H9 (cell line): ENCODE results near the gene CASP6. TPM values are rescaled to one million over a fixed set of nuclear protein-coding genes. Genes with fewer than 3 reads are reported as not detected.

Source experiments
- DNase-seq: peaks from one replicate; pipeline ENCODE4 v3.0.0-alpha.2; 2017
- H2AFZ ChIP-seq: one replicate; pipeline ENCODE4 v1.6.1; 2013; ENCODE audit warnings: mild to moderate bottlenecking, low read length, control low read depth, moderate library complexity
- H2AK5ac ChIP-seq: 2 replicates; pipeline ENCODE4 v1.6.1; 2013; ENCODE audit warnings: low read length, control low read depth, mixed read lengths; ENCODE audit not compliant: insufficient read length
- H2BK120ac ChIP-seq: one replicate; pipeline ENCODE4 v1.6.1; 2013; ENCODE audit warnings: low read depth, mild to moderate bottlenecking, low read length, control low read depth, inconsistent platforms; ENCODE audit not compliant: poor library complexity, severe bottlenecking
- H2BK12ac ChIP-seq: 2 replicates; pipeline ENCODE4 v1.6.1; 2013; ENCODE audit warnings: low read length, control low read depth, mixed read lengths, low read depth; ENCODE audit not compliant: insufficient read length
- H2BK15ac ChIP-seq: 2 replicates; pipeline ENCODE4 v1.6.1; 2013; ENCODE audit warnings: low read depth, low read length, control low read depth
- H2BK20ac ChIP-seq: one replicate; pipeline ENCODE4 v1.6.1; 2013; ENCODE audit warnings: low read depth, mild to moderate bottlenecking, low read length, control low read depth, inconsistent platforms; ENCODE audit not compliant: poor library complexity, severe bottlenecking
- H2BK5ac ChIP-seq: 2 replicates; pipeline ENCODE4 v1.6.1; 2013; ENCODE audit warnings: low read length, control low read depth, mixed read lengths; ENCODE audit not compliant: insufficient read length
- H3K14ac ChIP-seq: 2 replicates; pipeline ENCODE4 v1.6.1; 2013; ENCODE audit warnings: low read length, control low read depth; ENCODE audit not compliant: insufficient read depth
- H3K18ac ChIP-seq: 2 replicates; pipeline ENCODE4 v1.6.1; 2013; ENCODE audit warnings: low read depth, mild to moderate bottlenecking, mixed read lengths, low read length, control low read depth; ENCODE audit not compliant: insufficient read length
- H3K23ac ChIP-seq: 2 replicates; pipeline ENCODE4 v1.6.1; 2013; ENCODE audit warnings: low read length, control low read depth, mixed read lengths, low read depth; ENCODE audit not compliant: insufficient read length
- H3K23me2 ChIP-seq: 2 replicates; pipeline ENCODE4 v1.6.1; 2013; ENCODE audit warnings: low read depth, mild to moderate bottlenecking, mixed read lengths, low read length, control low read depth; ENCODE audit not compliant: insufficient read length, poor library complexity, severe bottlenecking
- H3K27ac ChIP-seq: 2 replicates; pipeline ENCODE4 v1.5.1; 2013; ENCODE audit warnings: low read length, control low read depth, mixed read lengths, low read depth; ENCODE audit not compliant: insufficient read length
- H3K27me3 ChIP-seq: 2 replicates; pipeline ENCODE4 v1.6.1; 2013; ENCODE audit warnings: low read length, control low read depth, inconsistent platforms; ENCODE audit not compliant: insufficient read depth
- H3K4ac ChIP-seq: 2 replicates; pipeline ENCODE4 v1.6.1; 2013; ENCODE audit warnings: low read depth, mild to moderate bottlenecking, control low read depth, inconsistent platforms, low read length, moderate library complexity
- H3K4me1 ChIP-seq: 2 replicates; pipeline ENCODE4 v1.6.1; 2013; ENCODE audit warnings: low read length, control low read depth, inconsistent platforms; ENCODE audit not compliant: insufficient read depth
- H3K4me2 ChIP-seq: 2 replicates; pipeline ENCODE4 v1.6.1; 2013; ENCODE audit warnings: low read length, control low read depth, mixed read lengths; ENCODE audit not compliant: insufficient read length, insufficient read depth
- H3K56ac ChIP-seq: 2 replicates; pipeline ENCODE4 v1.6.1; 2013; ENCODE audit warnings: low read depth, mild to moderate bottlenecking, mixed read lengths, low read length, control low read depth; ENCODE audit not compliant: insufficient read length
- H3K79me1 ChIP-seq: 2 replicates; pipeline ENCODE4 v1.6.1; 2013; ENCODE audit warnings: low read depth, mild to moderate bottlenecking, moderate library complexity, low read length, control low read depth, inconsistent platforms; ENCODE audit not compliant: insufficient read depth, poor library complexity, severe bottlenecking
- H3K79me2 ChIP-seq: 2 replicates; pipeline ENCODE4 v1.6.1; 2013; ENCODE audit warnings: low read length, control low read depth, inconsistent platforms; ENCODE audit not compliant: insufficient read depth
- H3K9ac ChIP-seq: 2 replicates; pipeline ENCODE4 v1.6.1; 2013; ENCODE audit warnings: low read length, control low read depth, mixed read lengths; ENCODE audit not compliant: insufficient read length; ENCODE audit errors: extremely low read depth
- H3K9me3 ChIP-seq: one replicate; pipeline ENCODE4 v1.6.1; 2013; ENCODE audit warnings: low read depth, low read length, inconsistent platforms; ENCODE audit not compliant: control insufficient read depth
- H3T11ph ChIP-seq: one replicate; pipeline ENCODE4 v1.6.1; 2013; ENCODE audit warnings: mild to moderate bottlenecking, low read length, control low read depth, inconsistent platforms
- H4K20me1 ChIP-seq: one replicate; pipeline ENCODE4 v1.6.1; 2013; ENCODE audit not compliant: control insufficient read depth, insufficient read length, insufficient read depth
- H4K5ac ChIP-seq: 2 replicates; pipeline ENCODE4 v1.6.1; 2013; ENCODE audit warnings: low read depth, mild to moderate bottlenecking, mixed read lengths, low read length, control low read depth; ENCODE audit not compliant: insufficient read length
- H4K8ac ChIP-seq: replicated peaks from 2 replicates; pipeline ENCODE4 v1.6.1; 2013; ENCODE audit warnings: low read length, control low read depth, mixed read lengths, low read depth; ENCODE audit not compliant: insufficient read length
- H4K91ac ChIP-seq: 2 replicates; pipeline ENCODE4 v1.6.1; 2013; ENCODE audit warnings: low read depth, mild to moderate bottlenecking, moderate library complexity, mixed read lengths, low read length, control low read depth; ENCODE audit not compliant: insufficient read length
- H3K27ac Mint-ChIP-seq, 3 experiments: 2 replicates in 2 of 3; 3 replicates in 1 of 3; pipeline ENCODE4 v1.8.0; 2020 to 2021; ENCODE audit warnings: mixed read lengths in 3 of 3, mild to moderate bottlenecking in 1 of 3, moderate library complexity in 1 of 3
- H3K27me3 Mint-ChIP-seq: 2 replicates; pipeline ENCODE4 v1.8.0; 2021; ENCODE audit warnings: low read depth, mild to moderate bottlenecking, moderate library complexity, mixed read lengths
- H3K36me3 Mint-ChIP-seq, 3 experiments: 2 replicates in 2 of 3; 3 replicates in 1 of 3; pipeline ENCODE4 v1.8.0; 2020 to 2021; ENCODE audit warnings: low read depth in 3 of 3, mixed read lengths in 3 of 3; ENCODE audit not compliant: insufficient read depth in 1 of 3
- H3K4me1 Mint-ChIP-seq, 2 experiments: 2 replicates each; pipeline ENCODE4 v1.8.0; 2020; ENCODE audit warnings: mixed read lengths in 2 of 2
- H3K4me3 Mint-ChIP-seq, 2 experiments: 2 replicates in 1 of 2; 3 replicates in 1 of 2; pipeline ENCODE4 v1.8.0; 2020 to 2021; ENCODE audit warnings: mild to moderate bottlenecking in 2 of 2, mixed read lengths in 2 of 2, moderate library complexity in 1 of 2
- H3K9me3 Mint-ChIP-seq, 2 experiments: 2 replicates in 1 of 2; 3 replicates in 1 of 2; pipeline ENCODE4 v1.8.0; 2020; ENCODE audit warnings: mild to moderate bottlenecking in 2 of 2, mixed read lengths in 2 of 2, moderate library complexity in 1 of 2
- CTCF ChIP-seq: fragments of 200-600 bp; sonication (generic); conservative IDR thresholded peaks from 3 replicates; pipeline ENCODE4 v1.8.0; 2021; ENCODE audit warnings: antibody characterized with exemption, mild to moderate bottlenecking
- WGBS: extraction: QIAGEN DNeasy Blood & Tissue Kit; methylation state at CpG from one replicate; pipeline ENCODE4 v1.1.7; 2013; ENCODE audit warnings: missing lambda C conversion rate, low lambda C conversion rate, mixed read lengths; ENCODE audit not compliant: insufficient read length; ENCODE audit errors: extremely low coverage; 5-methylcytosine and 5-hydroxymethylcytosine counted together
- total RNA-seq: library from RNA; stranded (reverse); gene quantifications from 2 replicates; pipeline ENCODE4 v1.2.1, GENCODE V29; 2021

CASP6 gene
- total RNA-seq, 1 experiment from 2014 or later, result 25.2 TPM

DNA sequence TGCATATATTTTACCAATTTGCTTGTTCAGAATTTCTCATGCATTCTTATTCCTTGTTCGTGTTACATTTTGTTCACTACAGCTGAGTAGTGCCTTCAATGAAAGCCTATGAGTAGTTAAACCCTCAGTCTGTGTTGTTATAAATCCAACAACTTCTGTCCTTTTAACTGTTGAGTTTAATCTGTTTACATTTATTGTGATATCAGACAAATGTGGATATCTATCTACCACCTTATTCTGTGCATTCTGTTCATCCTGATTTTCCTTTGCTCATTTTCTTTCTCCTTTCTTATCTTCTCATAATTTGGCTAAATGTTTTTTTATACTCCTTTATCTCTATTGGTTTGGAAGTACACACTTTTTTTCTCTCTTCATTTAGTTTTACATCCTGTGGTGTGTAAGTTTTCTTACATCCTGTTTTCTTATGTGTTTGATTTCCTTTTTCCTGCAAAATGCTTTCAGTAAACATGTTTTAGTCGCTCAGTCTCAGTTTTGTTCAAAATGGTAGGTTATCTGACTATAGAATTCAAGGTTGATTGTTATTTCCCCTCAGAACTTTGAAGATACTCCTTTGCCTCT is 54.2 kb downstream of the CASP6 start:
- H3K27me3 Mint-ChIP-seq, result no peaks in the 10 kb centered on the region
- no peak for TF ChIP-seq CTCF
- Histone ChIP-seq H2BK5ac (no peak overlapping the region), H4K91ac (no peak overlapping the region), H4K8ac (no peak overlapping the region), H3K23ac (no peak overlapping the region), H3K9ac (no peak overlapping the region), H3K18ac (no peak overlapping the region), H4K5ac (no peak overlapping the region), H3K27ac (no peak overlapping the region), H3K56ac (no peak overlapping the region), H2BK20ac (no peak overlapping the region), H3K14ac (no peak overlapping the region), H2BK12ac (no peak overlapping the region), H3K79me2 (no peaks in the 10 kb centered on the region), H3K4me2 (no peak overlapping the region), H3K23me2 (no peaks in the 10 kb centered on the region), H4K20me1 (no peaks in the 10 kb centered on the region), H2BK120ac (no peak overlapping the region), H3K4me1 (no peaks in the 10 kb centered on the region), H2AK5ac (no peak overlapping the region), H3T11ph (no peak overlapping the region), H2AFZ (no peak overlapping the region), H3K27me3 (no peaks in the 10 kb centered on the region), H2BK15ac (no peak overlapping the region), H3K79me1 (no peaks in the 10 kb centered on the region), H3K4ac (no peak overlapping the region), H3K9me3 (no peaks in the 10 kb centered on the region)
- peaks cover 0 to 5% (median 0%) of the 10 kb centered on the region in 3 experiments; a peak in 3 of 7 replicates for H3K36me3 Mint-ChIP-seq
- no peak overlapping the region for H3K4me3 Mint-ChIP-seq
- no CpG with 5 or more reads among the region's 2 CpGs for WGBS
- no peaks in the 10 kb centered on the region for H3K4me1 Mint-ChIP-seq
- no peak overlapping the region for H3K27ac Mint-ChIP-seq
- no peak for DNase-seq
- peaks cover 3 to 5% of the 10 kb centered on the region in 2 experiments; a peak in 3 of 5 replicates for H3K9me3 Mint-ChIP-seq
